HepG2 (cell line): ENCODE results near the gene NPB. TPM values are rescaled to one million over a fixed set of nuclear protein-coding genes. Genes with fewer than 3 reads are reported as not detected.

Experiments used
- ARNT2 ChIP-seq: sonication (generic); formaldehyde crosslinking; IDR thresholded peaks from 2 replicates; pipeline ENCODE4 v1.8.0; 2022; ENCODE audit warnings: mild to moderate bottlenecking, low read depth, missing genetic modification reagents, moderate library complexity
- ASH2L ChIP-seq: fragments of 300-600, 200-600 bp; sonication (generic); IDR thresholded peaks from 2 replicates; pipeline ENCODE4 v1.7.0; 2017; ENCODE audit warnings: low read depth, mild to moderate bottlenecking, moderate library complexity, mixed read lengths, low read length; ENCODE audit not compliant: insufficient read length
- CREB1 ChIP-seq, 2 experiments: fragments of 450-650 bp in 1 of 2; IDR thresholded peaks; 2 replicates each; pipeline ENCODE4 v1.6.1; 2016 to 2017; ENCODE audit warnings: control low read depth in 1 of 2, mild to moderate bottlenecking in 1 of 2, missing compliant biosample characterization in 1 of 2, missing genetic modification characterization in 1 of 2
- MAF1 ChIP-seq: sonication (generic); formaldehyde crosslinking; IDR thresholded peaks from 2 replicates; pipeline ENCODE4 v1.5.0; 2020; ENCODE audit warnings: missing genetic modification reagents, borderline replicate concordance
- MXI1 ChIP-seq: IDR thresholded peaks from 3 replicates; pipeline ENCODE4 v1.6.1; 2012; ENCODE audit warnings: low read depth, low read length, inconsistent platforms, borderline replicate concordance
- NAIF1 ChIP-seq: sonication (generic); formaldehyde crosslinking; IDR thresholded peaks from 2 replicates; pipeline ENCODE4 v1.5.0; 2020; ENCODE audit warnings: mild to moderate bottlenecking, missing genetic modification reagents, borderline replicate concordance
- PLSCR1 ChIP-seq: sonication (generic); formaldehyde crosslinking; IDR thresholded peaks from 2 replicates; pipeline ENCODE4 v1.5.0; 2020; ENCODE audit warnings: missing genetic modification reagents, mild to moderate bottlenecking, borderline replicate concordance
- POGZ ChIP-seq: sonication (generic); formaldehyde crosslinking; IDR thresholded peaks from 2 replicates; pipeline ENCODE4 v1.4.0; 2020; ENCODE audit warnings: mild to moderate bottlenecking, missing genetic modification reagents
- RCOR2 ChIP-seq: IDR thresholded peaks from 2 replicates; pipeline ENCODE4 v1.6.1; 2016; ENCODE audit warnings: missing biosample characterization, missing genetic modification reagents
- TP53 ChIP-seq: sonication (generic); formaldehyde crosslinking; conservative IDR thresholded peaks from 2 replicates; pipeline ENCODE4 v1.4.0; 2020; ENCODE audit warnings: missing genetic modification reagents
- UBTF ChIP-seq: sonication (generic); formaldehyde crosslinking; IDR thresholded peaks from 2 replicates; pipeline ENCODE4 v1.4.0; 2020; ENCODE audit warnings: mild to moderate bottlenecking, missing genetic modification reagents
- YEATS4 ChIP-seq: sonication (generic); formaldehyde crosslinking; IDR thresholded peaks from 2 replicates; pipeline ENCODE4 v1.4.0; 2020; ENCODE audit warnings: missing genetic modification reagents, borderline replicate concordance
- ZBTB8A ChIP-seq: sonication (generic); formaldehyde crosslinking; IDR thresholded peaks from 2 replicates; pipeline ENCODE4 v1.4.0; 2020; ENCODE audit warnings: mild to moderate bottlenecking, low read depth, missing genetic modification reagents, borderline replicate concordance
- ZNF253 ChIP-seq: sonication (generic); formaldehyde crosslinking; IDR thresholded peaks from 2 replicates; pipeline ENCODE4 v1.8.0; 2022; ENCODE audit warnings: mild to moderate bottlenecking, missing genetic modification reagents, borderline replicate concordance
- ZNF34 ChIP-seq: sonication (generic); formaldehyde crosslinking; IDR thresholded peaks from 2 replicates; pipeline ENCODE4 v1.4.0; 2020; ENCODE audit warnings: mild to moderate bottlenecking, missing genetic modification reagents, borderline replicate concordance
- ZNF569 ChIP-seq: sonication (generic); formaldehyde crosslinking; IDR thresholded peaks from 2 replicates; pipeline ENCODE4 v1.5.0; 2020; ENCODE audit warnings: mild to moderate bottlenecking, missing genetic modification reagents, moderate library complexity, borderline replicate concordance
- ZNF570 ChIP-seq: sonication (generic); formaldehyde crosslinking; IDR thresholded peaks from 2 replicates; pipeline ENCODE4 v1.4.0; 2020; ENCODE audit warnings: mild to moderate bottlenecking, missing genetic modification reagents, borderline replicate concordance
- ZNF687 ChIP-seq: sonication (generic); formaldehyde crosslinking; IDR thresholded peaks from 2 replicates; pipeline ENCODE4 v1.5.1; 2020; ENCODE audit warnings: mild to moderate bottlenecking, missing genetic modification reagents, moderate library complexity
- polyA plus RNA-seq, 8 experiments: library from polyadenylated mRNA; depleted of rRNA in 3 of 8; stranded (reverse) in 7 of 8; unstranded in 1 of 8; fragments of >200 nt; fragmentation: Illumina TruSeq in 4 of 8; extraction: Trizol in 4 of 8; gene quantifications; 2 replicates each; pipeline versions ENCODE4 v1.2.1 to v1.2.3, GENCODE V29; 2011 to 2016; ENCODE audit warnings: low read depth in 4 of 8, missing spikeins in 1 of 8, mixed read lengths in 1 of 8; ENCODE audit not compliant: insufficient read depth in 1 of 8
- total RNA-seq, 5 experiments: library from RNA; depleted of rRNA; stranded (reverse); fragments of >200 nt; fragmentation: Illumina TruSeq; extraction: Trizol; gene quantifications; 2 replicates each; pipeline ENCODE4 v1.2.3, GENCODE V29; 2016; ENCODE audit warnings: low read depth in 1 of 5

NPB gene
- total and polyA plus RNA-seq, 2 of the 13 experiments (the other 11 are each of a cell fraction or from before 2014, with no cell fraction given), result 0.11 to 0.93 TPM

- TF ChIP-seq UBTF (CRISPR knock-in tag) (peak; percentile 37; the same call in 1 of the 2 replicates), ARNT2 (CRISPR knock-in tag) (peak; percentile 16; the same call in 1 of the 2 replicates), ASH2L (no peak), ZNF253 (0 out of 2 replicates have a peak, but pooled peaks have one; percentile 12), ZNF570 (no peak), POGZ (CRISPR knock-in tag) (peak; percentile 44; the same call in 1 of the 2 replicates), TP53 (CRISPR knock-in tag) (peak; percentile 28; the same call in 1 of the 2 replicates), ZNF34 (peak; percentile 53; the same call in 1 of the 2 replicates), PLSCR1 (no peak), CREB1 (IDR thresholded peaks at IDR 0.05) (no peak), CREB1 (CRISPR knock-in tag; IDR thresholded peaks at IDR 0.05) (no peak), YEATS4 (CRISPR knock-in tag) (no peak), MAF1 (CRISPR knock-in tag) (no peak), ZNF687 (CRISPR knock-in tag) (peak; percentile 56), ZNF569 (CRISPR knock-in tag) (no peak), MXI1 (no peak), RCOR2 (CRISPR knock-in tag) (no peak), NAIF1 (CRISPR knock-in tag) (no peak), ZBTB8A (CRISPR knock-in tag) (no peak)
Observed at GRCh38 chr17:81867170-81867990, 34.7 kb upstream of the NPB start (continued).
